Right ventricle myocardium superior (tissue), 1 donor: ENCODE data around the gene EYA3. TPM values are rescaled to one million over a fixed set of nuclear protein-coding genes. Genes with fewer than 3 reads are reported as not detected.

Source experiments
- ATAC-seq: fragments of 200-7000 bp; cut with Tn5 transposase; one replicate; pipeline ENCODE4 v1.9.1; 2020; ENCODE audit warnings: mild to moderate bottlenecking; ENCODE audit not compliant: poor library complexity
- DNase-seq: peaks from one replicate; pipeline ENCODE4 v3.0.0-alpha.2; 2020
- intact Hi-C: fragments of 100-400 bp; cut with DNase I; formaldehyde crosslinking; loops from one replicate; pipeline ENCODE4 v1.11.2; 2022
- total RNA-seq: library from RNA; stranded (reverse); fragmentation: NEBNext Ultra II Directional; extraction: Animal tissue kit (Norgen Biotek cat#: 25700); gene quantifications from one replicate; pipeline ENCODE4 v1.2.1, GENCODE V29; 2021
- donor health status: DM: no; HTN: yes; CAD: no; lungs with severe emphysema.

Gene EYA3
- total RNA-seq, 1 donor from 2014 or later, result 16.0 TPM

GRCh38 chr1:28085129-28085528, 3.3 kb downstream of the EYA3 start:
- DNase-seq (no peak), ATAC-seq (no peak)
- intact Hi-C loops, result no loop called here

- ATAC-seq (no peak), DNase-seq (no peak)
- intact Hi-C loops, result no loop called here
Measured at GRCh38 chr1:28083876-28084275, 4.5 kb downstream of the EYA3 start.

- peak; percentile 80 for ATAC-seq
- no peak for DNase-seq
- intact Hi-C loops, result no loop called here
Measured at GRCh38 chr1:28078680-28079626, 9.5 kb downstream of the EYA3 start.

- ATAC-seq (peak; percentile 70), DNase-seq (no peak)
- intact Hi-C loops, result no loop called here
Measured at GRCh38 chr1:28078262-28078661, 10.1 kb downstream of the EYA3 start.

GRCh38 chr1:28074892-28075511, 13.4 kb downstream of the EYA3 start:
- ATAC-seq (no peak), DNase-seq (no peak)
- intact Hi-C loops, result no loop called here

- DNase-seq, result no peak
- intact Hi-C loops, result no loop called here
Measured at GRCh38 chr1:28073867-28074266, 14.5 kb downstream of the EYA3 start.

GRCh38 chr1:28071813-28072212, 16.6 kb downstream of the EYA3 start:
- no peak for DNase-seq
- intact Hi-C loops, result no loop called here
- ATAC-seq, result no peak

More at GRCh38 chr1:28073867-28074266, 14.5 kb downstream of the EYA3 start:
- no peak for ATAC-seq

GRCh38 chr1:28070725-28071593, 17.5 kb downstream of the EYA3 start:
- ATAC-seq, result no peak
- intact Hi-C loops, result no loop called here
- DNase-seq, result no peak

GRCh38 chr1:28067523-28068090, 20.8 kb downstream of the EYA3 start:
- DNase-seq (no peak), ATAC-seq (no peak)
- intact Hi-C loops, result no loop called here

- intact Hi-C loops, result no loop called here
- ATAC-seq (no peak), DNase-seq (no peak)
Measured at GRCh38 chr1:28066393-28067154, 21.8 kb downstream of the EYA3 start.

- DNase-seq (no peak), ATAC-seq (no peak)
- intact Hi-C loops, result no loop called here
Measured at GRCh38 chr1:28064064-28064463, 24.3 kb downstream of the EYA3 start.

- no peak for ATAC-seq
- intact Hi-C loops, result no loop called here
- no peak for DNase-seq
Measured at GRCh38 chr1:28062806-28063205, 25.6 kb downstream of the EYA3 start.

GRCh38 chr1:28058971-28059878, 29.2 kb downstream of the EYA3 start:
- DNase-seq (no peak), ATAC-seq (no peak)
- intact Hi-C loops, result no loop called here

GRCh38 chr1:28058168-28058567, 30.2 kb downstream of the EYA3 start:
- DNase-seq (no peak), ATAC-seq (no peak)
- intact Hi-C loops, result no loop called here

GRCh38 chr1:28056129-28056925, 32.1 kb downstream of the EYA3 start:
- intact Hi-C loops, result no loop called here
- ATAC-seq (no peak), DNase-seq (no peak)

GRCh38 chr1:28050776-28051175, 37.6 kb downstream of the EYA3 start:
- ATAC-seq (no peak), DNase-seq (no peak)
- intact Hi-C loops, result no loop called here
